Muscle layer of duodenum (tissue), 2 donors: Measurements from ENCODE around the gene NSMCE1.

Experiments used
- H3K27ac ChIP-seq: one replicate; pipeline ENCODE4 v1.7.0; 2013; ENCODE audit warnings: mild to moderate bottlenecking, low read length
- H3K27me3 ChIP-seq: one replicate; pipeline ENCODE4 v1.7.0; 2013; ENCODE audit warnings: low read depth, mild to moderate bottlenecking, control low read depth, low read length
- H3K36me3 ChIP-seq, 2 donors: one replicate each; pipeline ENCODE4 v1.7.0; 2013; ENCODE audit warnings: low read length in 2 of 2, control low read depth in 1 of 2, mild to moderate bottlenecking in 1 of 2; ENCODE audit not compliant: insufficient read depth in 2 of 2, control insufficient read depth in 1 of 2
- H3K4me1 ChIP-seq, 2 donors: one replicate each; pipeline ENCODE4 v1.7.0; 2013; ENCODE audit warnings: low read length in 2 of 2, mild to moderate bottlenecking in 2 of 2, control low read depth in 1 of 2, moderate library complexity in 1 of 2; ENCODE audit not compliant: insufficient read depth in 2 of 2, control insufficient read depth in 1 of 2
- H3K4me3 ChIP-seq, 2 donors: one replicate each; pipeline ENCODE4 v1.7.0; 2013; ENCODE audit warnings: low read length in 2 of 2, low read depth in 1 of 2, mild to moderate bottlenecking in 1 of 2
- H3K9me3 ChIP-seq, 2 donors: one replicate each; pipeline ENCODE4 v1.7.0; 2013; ENCODE audit warnings: low read length in 2 of 2, control low read depth in 1 of 2, mild to moderate bottlenecking in 1 of 2; ENCODE audit not compliant: control insufficient read depth in 1 of 2
- donor health status: healthy.

The NSMCE1 gene

DNA sequence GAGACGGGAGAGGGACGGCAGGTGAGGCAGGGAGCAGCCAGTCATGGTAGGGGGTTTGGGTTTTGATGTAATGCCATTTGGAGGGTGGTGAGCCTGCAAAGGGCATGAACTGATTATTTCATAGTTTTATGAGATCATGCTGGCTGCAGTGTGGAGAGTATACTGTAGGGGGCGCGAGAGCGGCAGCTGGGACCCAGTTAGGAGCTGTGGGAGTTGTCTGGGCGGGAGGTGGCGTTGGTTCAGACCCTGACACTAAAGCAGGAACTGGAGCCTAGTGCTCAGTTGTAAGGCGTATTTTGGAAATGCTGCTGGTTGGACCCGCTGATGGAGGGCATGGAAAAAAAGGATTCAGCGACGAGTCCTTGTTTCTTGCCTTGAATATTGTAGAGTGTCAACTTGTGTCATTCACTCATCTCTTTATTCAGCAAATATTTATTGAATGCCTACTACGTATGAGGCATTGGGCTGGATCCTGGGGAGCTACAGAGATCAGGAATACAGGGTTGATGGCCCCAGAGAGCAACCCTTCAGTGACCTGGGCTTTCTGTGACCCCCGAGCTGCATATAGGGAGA is 89.0 kb downstream of the NSMCE1 start:
- Histone ChIP-seq H3K4me1 (peaks cover 0 to under 1% of the 10 kb centered on the region in 2 donors), H3K27ac (no peak overlapping the region), H3K4me3 (no peak overlapping the region), H3K9me3 (peaks cover 0 to 4% of the 10 kb centered on the region in 2 donors), H3K36me3 (no peaks in the 10 kb centered on the region), H3K27me3 (no peaks in the 10 kb centered on the region)

- Histone ChIP-seq H3K27ac (no peak overlapping the region), H3K36me3 (no peaks in the 10 kb centered on the region), H3K4me1 (peaks cover 0 to 3% of the 10 kb centered on the region in 2 donors), H3K27me3 (no peaks in the 10 kb centered on the region), H3K4me3 (no peak overlapping the region), H3K9me3 (peaks cover 0 to 4% of the 10 kb centered on the region in 2 donors)
These were observed 91.4 kb downstream of the NSMCE1 start for GRCh38 chr16:27177031-27177774.

- peaks cover 0 to 3% of the 10 kb centered on the region in 2 donors for H3K4me1 ChIP-seq
- no peak overlapping the region for H3K27ac ChIP-seq
- H3K27me3 ChIP-seq: no peaks in the 10 kb centered on the region
- H3K4me3 ChIP-seq: no peak overlapping the region
- H3K9me3 ChIP-seq: peaks cover 0 to 5% of the 10 kb centered on the region in 2 donors
- H3K36me3 ChIP-seq: no peaks in the 10 kb centered on the region
These were observed 92.7 kb downstream of the NSMCE1 start for GRCh38 chr16:27175888-27176287.
